ENCODE measurements around the gene ATAT1.
A peak's percentile ranks its signal among the peaks of the same experiment; 100 is the strongest.

The ATAT1 gene

DNA sequence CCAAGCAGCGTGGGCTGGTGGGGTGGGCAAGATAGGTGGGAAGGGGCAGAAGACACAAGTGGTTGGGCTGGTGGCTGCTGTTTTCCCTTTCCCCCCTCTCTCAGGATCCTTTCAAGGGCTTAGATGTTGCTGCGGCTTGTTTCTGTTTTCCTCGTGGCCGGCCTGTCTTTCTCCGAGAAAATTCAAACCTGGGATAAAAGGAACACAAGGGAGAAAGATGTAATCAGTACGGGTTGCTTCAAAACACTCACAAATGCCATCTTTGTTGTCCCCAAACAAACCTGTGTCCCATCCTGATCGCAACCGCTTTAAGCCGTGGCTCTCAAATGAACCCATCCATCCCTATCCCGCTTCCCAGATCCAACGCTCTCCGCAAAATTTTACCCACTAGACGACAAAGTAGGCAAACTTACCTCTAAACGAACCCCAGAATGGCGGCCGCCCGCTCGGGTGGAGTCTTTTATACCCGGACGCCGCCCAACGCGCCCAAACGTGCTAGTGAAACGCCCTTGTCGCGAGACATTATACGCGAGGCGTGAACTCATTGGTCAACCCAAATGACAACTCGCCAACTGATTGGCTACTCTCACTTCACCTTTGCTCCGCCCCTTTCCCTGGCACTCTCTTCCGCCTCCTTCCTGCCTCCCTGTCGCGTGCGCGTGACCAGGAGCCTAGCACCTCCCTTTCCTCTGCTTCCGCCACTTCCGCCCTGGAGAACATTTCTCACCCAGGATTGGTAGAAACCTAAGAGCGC, 9.7 kb upstream of the ATAT1 start, which contains the start of gene PPP1R10:
Gene PPP1R10, minus strand, starts transcription at position 433 of the 754 bp plus-strand sequence. CDS start 7,299 bp downstream, outside the sequence.
- peaks cover 8% of the 10 kb centered on the region; the same call in 1 of the 2 replicates for H3K4me1 ChIP-seq (ENCODE audit: low read length)

DNA sequence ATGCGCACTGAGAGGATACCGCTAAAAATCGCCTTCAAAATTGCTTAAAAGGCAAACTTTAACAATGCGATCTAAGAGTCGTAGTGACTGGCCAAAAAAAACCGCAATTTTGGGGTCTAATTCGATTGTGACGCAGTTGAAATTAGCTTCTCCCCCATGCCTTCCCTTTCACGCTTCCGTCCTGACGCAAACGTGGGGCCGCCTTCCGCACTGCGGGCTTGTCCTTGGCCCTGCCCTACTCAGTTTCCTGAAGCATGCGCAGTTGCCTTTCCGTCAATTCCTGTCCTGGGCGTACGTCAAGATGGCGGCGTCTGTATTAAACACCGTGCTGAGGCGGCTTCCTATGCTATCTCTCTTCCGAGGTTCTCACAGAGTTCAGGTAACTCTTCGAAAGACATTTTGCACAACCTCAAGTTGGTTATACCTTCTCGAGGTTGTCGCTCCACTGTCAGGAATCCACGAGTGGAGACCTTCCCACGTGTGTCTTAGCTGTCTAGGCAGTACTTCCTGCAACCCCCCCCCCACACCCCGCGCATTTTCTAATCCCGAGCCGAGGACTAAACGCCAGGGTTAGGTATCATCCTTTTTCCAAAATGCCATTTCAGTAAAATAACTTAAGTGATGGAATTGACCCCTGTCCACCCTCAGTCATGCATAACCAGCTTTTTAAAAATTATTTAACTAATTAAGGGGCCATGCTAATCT, 9.0 kb upstream of the ATAT1 start, which contains the start of gene MRPS18B:
Gene MRPS18B, plus strand, starts transcription at position 276 of the 705 bp plus-strand sequence. Its CDS starts 26 bp downstream, at position 302.
- no peaks in the 10 kb centered on the region for H3K9me2 ChIP-seq (replicated peaks; ENCODE audit: insufficient read depth, low read length)
- peak within 1 kb of the TSS; percentile 75 for H3K4me2 ChIP-seq (ENCODE audit: low read depth, low read length)
- H3F3A ChIP-seq (ENCODE audit: insufficient read depth, low read length), result peaks cover 34% of the 10 kb centered on the region
- H3K36me3 ChIP-seq (replicated peaks; ENCODE audit: insufficient read depth, low read length), result peaks cover 10% of the 10 kb centered on the region
- H4K20me1 ChIP-seq (ENCODE audit: insufficient read depth, low read length), result no peaks in the 10 kb centered on the region; the same call in 1 of the 2 replicates
- H2AFZ ChIP-seq (ENCODE audit: low read length), result peak within 1 kb of the TSS; percentile 54
- TF ChIP-seq EZH2phosphoT487 (IDR thresholded peaks at IDR 0.05; ENCODE audit: low read length), result no peak
- TF ChIP-seq, protein P1, sequence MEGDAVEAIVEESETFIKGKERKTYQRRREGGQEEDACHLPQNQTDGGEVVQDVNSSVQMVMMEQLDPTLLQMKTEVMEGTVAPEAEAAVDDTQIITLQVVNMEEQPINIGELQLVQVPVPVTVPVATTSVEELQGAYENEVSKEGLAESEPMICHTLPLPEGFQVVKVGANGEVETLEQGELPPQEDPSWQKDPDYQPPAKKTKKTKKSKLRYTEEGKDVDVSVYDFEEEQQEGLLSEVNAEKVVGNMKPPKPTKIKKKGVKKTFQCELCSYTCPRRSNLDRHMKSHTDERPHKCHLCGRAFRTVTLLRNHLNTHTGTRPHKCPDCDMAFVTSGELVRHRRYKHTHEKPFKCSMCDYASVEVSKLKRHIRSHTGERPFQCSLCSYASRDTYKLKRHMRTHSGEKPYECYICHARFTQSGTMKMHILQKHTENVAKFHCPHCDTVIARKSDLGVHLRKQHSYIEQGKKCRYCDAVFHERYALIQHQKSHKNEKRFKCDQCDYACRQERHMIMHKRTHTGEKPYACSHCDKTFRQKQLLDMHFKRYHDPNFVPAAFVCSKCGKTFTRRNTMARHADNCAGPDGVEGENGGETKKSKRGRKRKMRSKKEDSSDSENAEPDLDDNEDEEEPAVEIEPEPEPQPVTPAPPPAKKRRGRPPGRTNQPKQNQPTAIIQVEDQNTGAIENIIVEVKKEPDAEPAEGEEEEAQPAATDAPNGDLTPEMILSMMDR (IDR thresholded peaks at IDR 0.05; ENCODE audit: low read length), result no peak
- peak within 1 kb of the TSS; percentile 96 for H3K27ac ChIP-seq (ENCODE audit: low read length)
- H3K4me1 ChIP-seq (ENCODE audit: low read length), result peaks cover 8% of the 10 kb centered on the region; the same call in 1 of the 2 replicates
- H3K4me3 ChIP-seq (ENCODE audit: low read length), result peak within 1 kb of the TSS; percentile 95
- H3K9me3 ChIP-seq (replicated peaks; ENCODE audit: insufficient read depth, low read length), result no peaks in the 10 kb centered on the region
- peaks cover 63% of the 10 kb centered on the region for H3K79me2 ChIP-seq (ENCODE audit: low read length)
- peak; percentile 97 for DNase-seq
- peak within 1 kb of the TSS; percentile 100 for H3K9ac ChIP-seq (ENCODE audit: low read length)
- no peaks in the 10 kb centered on the region for H3K27me3 ChIP-seq (replicated peaks; ENCODE audit: insufficient read depth, low read length)

More for the DNA sequence above, 9.7 kb upstream of the ATAT1 start, which contains the start of gene PPP1R10:
- H3K4me2 ChIP-seq (ENCODE audit: low read depth, low read length), result peak within 1 kb of the TSS; percentile 75
- H3K9me3 ChIP-seq (replicated peaks; ENCODE audit: insufficient read depth, low read length), result no peaks in the 10 kb centered on the region
- peak within 1 kb of the TSS; percentile 96 for H3K27ac ChIP-seq (ENCODE audit: low read length)
- peak within 1 kb of the TSS; percentile 95 for H3K4me3 ChIP-seq (ENCODE audit: low read length)
- peaks cover 37% of the 10 kb centered on the region for H3F3A ChIP-seq (ENCODE audit: insufficient read depth, low read length)
- no peaks in the 10 kb centered on the region for H3K9me2 ChIP-seq (replicated peaks; ENCODE audit: insufficient read depth, low read length)
- peaks cover 10% of the 10 kb centered on the region; the same call in 1 of the 2 replicates for H3K36me3 ChIP-seq (replicated peaks; ENCODE audit: insufficient read depth, low read length)
- peak within 1 kb of the TSS; percentile 54 for H2AFZ ChIP-seq (ENCODE audit: low read length)
- H3K79me2 ChIP-seq (ENCODE audit: low read length), result peaks cover 70% of the 10 kb centered on the region
- TF ChIP-seq, protein P1 (IDR thresholded peaks at IDR 0.05; ENCODE audit: low read length), result no peak
- TF ChIP-seq EZH2 (optimal IDR thresholded peaks at IDR 0.05; ENCODE audit: low read depth, low read length), result no peak
- no peak for TF ChIP-seq EZH2phosphoT487 (IDR thresholded peaks at IDR 0.05; ENCODE audit: low read length)
- no peaks in the 10 kb centered on the region; the same call in 1 of the 2 replicates for H4K20me1 ChIP-seq (ENCODE audit: insufficient read depth, low read length)
- DNase-seq, result peak; percentile 99
- H3K9ac ChIP-seq (ENCODE audit: low read length), result peak within 1 kb of the TSS; percentile 100
- H3K27me3 ChIP-seq (replicated peaks; ENCODE audit: insufficient read depth, low read length), result no peaks in the 10 kb centered on the region

DNA sequence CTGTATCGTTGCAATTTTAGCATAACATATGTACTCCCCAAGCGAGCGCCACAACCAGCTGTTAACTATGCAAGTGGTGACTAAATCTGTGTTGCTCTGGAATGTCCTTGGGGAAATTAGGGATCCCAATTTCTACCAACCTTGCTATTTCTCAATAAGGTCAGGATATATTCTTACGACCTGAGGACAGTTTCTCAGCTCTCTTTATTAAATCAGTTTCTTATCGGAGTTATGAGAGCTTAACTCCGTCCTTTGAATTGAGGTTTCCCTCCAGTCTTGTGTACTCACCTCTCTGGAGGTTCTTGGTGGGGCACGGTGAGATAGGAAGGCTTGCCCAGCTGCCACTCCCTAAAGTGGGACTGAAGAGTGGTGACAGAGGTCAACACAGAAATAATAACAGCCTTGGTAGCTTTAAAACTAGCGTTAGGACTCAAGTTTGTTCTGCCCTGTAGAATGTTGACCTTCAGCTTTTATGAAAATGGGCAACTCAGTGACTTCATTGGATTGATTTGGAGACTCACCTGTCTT, 8.3 kb upstream of the ATAT1 start:
- Histone ChIP-seq H2AFZ (ENCODE audit: low read length) (0 out of 2 replicates have a peak overlapping the region, but pooled peaks have one; percentile 54), H3K79me2 (ENCODE audit: low read length) (peaks cover 57% of the 10 kb centered on the region)
- DNase-seq, result peak; percentile 46

More for the DNA sequence above, 8.3 kb upstream of the ATAT1 start:
- Histone ChIP-seq H3K27ac (ENCODE audit: low read length) (peak overlapping the region; percentile 96), H3K4me3 (ENCODE audit: low read length) (peak overlapping the region; percentile 80), H4K20me1 (ENCODE audit: insufficient read depth, low read length) (no peaks in the 10 kb centered on the region; the same call in 1 of the 2 replicates), H3K9me2 (replicated peaks; ENCODE audit: insufficient read depth, low read length) (no peaks in the 10 kb centered on the region), H3K4me2 (ENCODE audit: low read depth, low read length) (peak overlapping the region; percentile 75), H3K9ac (ENCODE audit: low read length) (peak overlapping the region; percentile 88), H3F3A (ENCODE audit: insufficient read depth, low read length) (peaks cover 34% of the 10 kb centered on the region), H3K9me3 (replicated peaks; ENCODE audit: insufficient read depth, low read length) (no peaks in the 10 kb centered on the region), H3K4me1 (ENCODE audit: low read length) (peaks cover 8% of the 10 kb centered on the region; the same call in 1 of the 2 replicates), H3K36me3 (replicated peaks; ENCODE audit: insufficient read depth, low read length) (peaks cover 10% of the 10 kb centered on the region), H3K27me3 (replicated peaks; ENCODE audit: insufficient read depth, low read length) (no peaks in the 10 kb centered on the region)
- no peak for TF ChIP-seq EZH2phosphoT487 (IDR thresholded peaks at IDR 0.05; ENCODE audit: low read length)
- no peak for TF ChIP-seq EZH2 (optimal IDR thresholded peaks at IDR 0.05; ENCODE audit: low read depth, low read length)
- TF ChIP-seq, protein P1 (IDR thresholded peaks at IDR 0.05; ENCODE audit: low read length), result no peak
